T-cell (primary cell): ENCODE results near the gene TEAD3. TPM values are rescaled to one million over a fixed set of nuclear protein-coding genes. Genes with fewer than 3 reads are reported as not detected.

Experiments
- ATAC-seq, 4 experiments: fragments of 200-7000 bp in 3 of 4; fragments of 150-1000 bp in 1 of 4; cut with Tn5 transposase; replicated peaks in 1 of 4; 1 replicate in 3 of 4; 2 replicates in 1 of 4; pipeline ENCODE4 v1.10.0; 2021; ENCODE audit warnings: moderate library complexity in 3 of 4, mild to moderate bottlenecking in 2 of 4, moderate number of reproducible peaks in 1 of 4
- CTCF ChIA-PET, 2 donors: fragments of 300-600 bp; sonication (Branson Sonifier 250); formaldehyde crosslinking; loops; one replicate each; lab custom pipeline; 2022; ENCODE audit warnings: antibody characterized with exemption in 2 of 2; lab: Charles Lee
- POLR2A ChIA-PET, 2 donors: fragments of 300-600 bp; sonication (Branson Sonifier 250); formaldehyde crosslinking; loops; one replicate each; lab custom pipeline; 2022; ENCODE audit warnings: antibody characterized with exemption in 2 of 2; lab: Charles Lee
- DNase-seq, 35 experiments: peaks; one replicate each; pipeline versions ENCODE4 v3.0.0 to v3.0.0-alpha.2; 2013 to 2023
- H3K27ac ChIP-seq: one replicate; pipeline ENCODE4 v1.5.1; 2013; ENCODE audit warnings: low read length
- H3K27me3 ChIP-seq, 2 experiments: replicated peaks in 1 of 2; 1 replicate in 1 of 2; 2 replicates in 1 of 2; pipeline versions ENCODE4 v1.6.1 to v1.7.0; 2013; ENCODE audit warnings: low read length in 1 of 2, mixed read lengths in 1 of 2; ENCODE audit not compliant: control insufficient read depth in 2 of 2, insufficient read depth in 2 of 2; ENCODE audit errors: extremely low read depth in 1 of 2
- H3K36me3 ChIP-seq, 2 donors: 1 replicate in 1 of 2; 2 replicates in 1 of 2; pipeline versions ENCODE4 v1.6.1 to v1.7.0; 2013; ENCODE audit warnings: low read length in 1 of 2; ENCODE audit not compliant: control insufficient read depth in 2 of 2, insufficient read depth in 1 of 2; ENCODE audit errors: extremely low read depth in 1 of 2
- H3K4me1 ChIP-seq, 2 experiments: 1 replicate in 1 of 2; 2 replicates in 1 of 2; pipeline versions ENCODE4 v1.6.1 to v1.7.0; 2013; ENCODE audit warnings: low read length in 2 of 2, mixed read lengths in 1 of 2; ENCODE audit not compliant: insufficient read depth in 2 of 2, control insufficient read depth in 1 of 2; ENCODE audit errors: extremely low read depth in 1 of 2
- H3K4me3 ChIP-seq, 2 donors: 1 replicate in 1 of 2; 2 replicates in 1 of 2; pipeline versions ENCODE4 v1.5.1 to v1.7.0; 2013; ENCODE audit warnings: mild to moderate bottlenecking in 2 of 2, low read length in 1 of 2, moderate library complexity in 1 of 2; ENCODE audit not compliant: control insufficient read depth in 1 of 2; ENCODE audit errors: extremely low read depth in 1 of 2
- H3K9me3 ChIP-seq: 2 replicates; pipeline ENCODE4 v1.7.0; 2013
- H3K27ac Mint-ChIP-seq, 2 donors: one replicate each; pipeline ENCODE4 v1.8.0; 2020 to 2021; ENCODE audit warnings: mild to moderate bottlenecking in 2 of 2, mixed read lengths in 2 of 2
- H3K27me3 Mint-ChIP-seq, 2 donors: one replicate each; pipeline ENCODE4 v1.8.0; 2021 to 2022; ENCODE audit warnings: mixed read lengths in 2 of 2
- H3K36me3 Mint-ChIP-seq: one replicate; pipeline ENCODE4 v1.8.0; 2021; ENCODE audit warnings: mixed read lengths
- H3K4me1 Mint-ChIP-seq, 3 donors: one replicate each; pipeline ENCODE4 v1.8.0; 2020 to 2022; ENCODE audit warnings: mixed read lengths in 3 of 3, mild to moderate bottlenecking in 1 of 3
- H3K4me3 Mint-ChIP-seq, 3 donors: one replicate each; pipeline ENCODE4 v1.8.0; 2020 to 2022; ENCODE audit warnings: mild to moderate bottlenecking in 3 of 3, mixed read lengths in 3 of 3, moderate library complexity in 3 of 3
- H3K9me3 Mint-ChIP-seq, 3 donors: one replicate each; pipeline ENCODE4 v1.8.0; 2020 to 2022; ENCODE audit warnings: mixed read lengths in 3 of 3
- WGBS: methylation state at CpG from one replicate; pipeline ENCODE4 v1.1.5; 2013; ENCODE audit warnings: missing lambda C conversion rate; ENCODE audit not compliant: insufficient coverage; 5-methylcytosine and 5-hydroxymethylcytosine counted together
- total RNA-seq, 35 experiments: library from RNA in 6 of 35; stranded (reverse) in 6 of 35; fragments of 120-200 nt in 1 of 35; gene quantifications; one replicate each; pipeline versions ENCODE4 v1.2.1 to v1.2.4 and lab custom pipeline; 2013 to 2026

TEAD3 gene
- total RNA-seq, 5 donors from 2014 or later (not counting 1 experiment from before 2014, with no cell fraction given), result 0.26 to 0.53 (median 0.41) TPM; not detected in 2

- no peak for ATAC-seq
- WGBS, result 96% methylated on average over 5 of the region's 5 CpGs
- Mint-ChIP-seq H3K36me3 (peaks cover 45% of the 10 kb centered on the region), H3K27ac (no peak overlapping the region), H3K9me3 (peaks cover 0 to 15% (median 8%) of the 10 kb centered on the region in 3 donors), H3K4me1 (no peaks in the 10 kb centered on the region), H3K27me3 (no peaks in the 10 kb centered on the region), H3K4me3 (no peak overlapping the region)
- DNase-seq, result no peak
- Histone ChIP-seq H3K27ac (no peak overlapping the region), H3K4me1 (no peaks in the 10 kb centered on the region), H3K27me3 (no peaks in the 10 kb centered on the region), H3K9me3 (no peaks in the 10 kb centered on the region), H3K36me3 (peaks cover 7 to 42% of the 10 kb centered on the region in 2 donors), H3K4me3 (no peak overlapping the region)
- CTCF ChIA-PET, result no interaction called here
- POLR2A ChIA-PET, result no interaction called here
These were observed 69.4 kb downstream of the TEAD3 start for GRCh38 chr6:35427435-35427834.

DNA sequence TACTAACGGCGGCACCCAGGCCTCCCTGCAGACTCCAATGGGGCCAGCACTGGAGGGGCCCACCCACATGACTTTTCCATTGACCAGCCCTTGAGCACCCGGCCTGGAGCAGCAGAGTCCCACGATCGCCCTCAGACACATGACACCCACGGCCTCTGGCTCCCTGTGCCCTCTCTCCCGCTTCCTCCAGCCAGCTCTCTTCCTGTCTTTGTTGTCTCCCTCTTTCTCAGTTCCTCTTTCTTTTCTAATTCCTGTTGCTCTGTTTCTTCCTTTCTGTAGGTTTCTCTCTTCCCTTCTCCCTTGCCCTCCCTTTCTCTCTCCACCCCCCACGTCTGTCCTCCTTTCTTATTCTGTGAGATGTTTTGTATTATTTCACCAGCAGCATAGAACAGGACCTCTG lies 70.8 kb downstream of the TEAD3 start:
- Histone ChIP-seq H3K27ac (no peak overlapping the region), H3K36me3 (peaks cover 7 to 52% of the 10 kb centered on the region in 2 donors), H3K27me3 (no peaks in the 10 kb centered on the region), H3K4me3 (no peak overlapping the region), H3K9me3 (no peaks in the 10 kb centered on the region), H3K4me1 (no peaks in the 10 kb centered on the region)
- ChIA-PET CTCF (no interaction called here), POLR2A (no interaction called here)
- no peaks in the 10 kb centered on the region for H3K4me1 Mint-ChIP-seq
- peaks cover 48% of the 10 kb centered on the region for H3K36me3 Mint-ChIP-seq
- DNase-seq, result no peak
- H3K27me3 Mint-ChIP-seq, result no peaks in the 10 kb centered on the region
- no peak for ATAC-seq
- H3K9me3 Mint-ChIP-seq, result peaks cover 0 to 15% (median 8%) of the 10 kb centered on the region in 3 donors
- no peak overlapping the region for H3K4me3 Mint-ChIP-seq
- H3K27ac Mint-ChIP-seq, result no peak overlapping the region
- 82% methylated on average over 7 of the region's 8 CpGs for WGBS

- DNase-seq, result no peak
- no peaks in the 10 kb centered on the region for H3K27me3 Mint-ChIP-seq
- no peaks in the 10 kb centered on the region for H3K27me3 ChIP-seq
- no peak overlapping the region for H3K4me3 ChIP-seq
- H3K4me1 ChIP-seq, result no peaks in the 10 kb centered on the region
- 100% methylated on average over 2 of the region's 3 CpGs for WGBS
- peaks cover 7 to 54% of the 10 kb centered on the region in 2 donors for H3K36me3 ChIP-seq
- no peaks in the 10 kb centered on the region for H3K4me1 Mint-ChIP-seq
- ChIA-PET POLR2A (no interaction called here), CTCF (no interaction called here)
- H3K36me3 Mint-ChIP-seq, result peaks cover 52% of the 10 kb centered on the region
- no peak overlapping the region for H3K27ac Mint-ChIP-seq
- ATAC-seq, result no peak
- H3K9me3 ChIP-seq, result no peaks in the 10 kb centered on the region
- H3K9me3 Mint-ChIP-seq, result peaks cover 0 to 14% (median 8%) of the 10 kb centered on the region in 3 donors
- no peak overlapping the region for H3K4me3 Mint-ChIP-seq
- no peak overlapping the region for H3K27ac ChIP-seq
These were observed 71.6 kb downstream of the TEAD3 start for GRCh38 chr6:35425284-35425683.

Other genes starting within 250 kb of the TEAD3 start
- gene ZNF76, start 237.3 kb downstream of the TEAD3 start, total RNA-seq, result 10 to 100 TPM; 72.7 to 91.3 (median 84.8) TPM
- gene DEF6, start 199.3 kb downstream of the TEAD3 start, total RNA-seq, result 100 to 1,000 TPM; 221 to 311 (median 298) TPM
- gene PPARD, start 154.5 kb downstream of the TEAD3 start, total RNA-seq, result 10 to 100 TPM; 36.8 to 41.3 (median 37.9) TPM
- 10 to 100 TPM in 3 of 5 donors, 1 to 10 TPM in 2; 5.6 to 12.8 (median 11.7) TPM for gene FANCE, start 44.7 kb downstream of the TEAD3 start, total RNA-seq
- gene RPL10A, start 28.7 kb downstream of the TEAD3 start, total RNA-seq, result 1,000 to 10,000 TPM; 1,890 to 2,203 (median 2,081) TPM
- not detected for gene TULP1, start 15.8 kb upstream of the TEAD3 start, total RNA-seq
- gene FKBP5, start 191.8 kb upstream of the TEAD3 start, total RNA-seq, result 100 to 1,000 TPM in 1 of 5 donors, 10 to 100 TPM in 4; 61.4 to 130 (median 63.9) TPM
- 1 to 10 TPM in 2 of 5 donors, under 1 TPM in 3; 0.63 to 1.8 (median 0.90) TPM for gene ARMC12, start 240.0 kb upstream of the TEAD3 start, total RNA-seq